Naive thymus-derived CD4-positive, alpha-beta T cell (primary cell): ENCODE results near the gene NNT. TPM values are rescaled to one million over a fixed set of nuclear protein-coding genes. Genes with fewer than 3 reads are reported as not detected.
"Not testable (repeated sequence)": the region's sequence is repeated elsewhere in the genome, so short reads cannot be mapped to it uniquely, and the experiment has no call there.

ENCODE experiments used
- ATAC-seq: fragments of 150-1000 bp; cut with Tn5 transposase; 2 replicates; pipeline ENCODE4 v1.10.0; 2021; ENCODE audit warnings: mild to moderate bottlenecking, moderate library complexity
- CTCF ChIA-PET: fragments of 350-600 bp; sonication (Branson Sonifier 250); formaldehyde crosslinking; loops from one replicate; lab custom pipeline; 2021; ENCODE audit warnings: antibody characterized with exemption; lab: Charles Lee
- POLR2A ChIA-PET: fragments of 350-600 bp; sonication (Branson Sonifier 250); formaldehyde crosslinking; loops from one replicate; lab custom pipeline; 2021; ENCODE audit warnings: antibody characterized with exemption, inconsistent platforms; lab: Charles Lee
- DNase-seq, 9 donors: peaks; one replicate each; pipeline versions ENCODE4 v3.0.0 to v3.0.0-alpha.2; 2020 to 2022; ENCODE audit warnings: mixed read lengths in 1 of 9
- H3K27ac ChIP-seq: one replicate; pipeline ENCODE4 v1.7.0; 2013; ENCODE audit warnings: mild to moderate bottlenecking, low read depth, low read length, moderate library complexity
- H3K27me3 ChIP-seq, 2 donors: one replicate each; pipeline ENCODE4 v1.7.0; 2013; ENCODE audit warnings: low read length in 2 of 2, mild to moderate bottlenecking in 2 of 2, moderate library complexity in 2 of 2; ENCODE audit not compliant: control insufficient read depth in 2 of 2, insufficient read depth in 2 of 2
- H3K36me3 ChIP-seq, 3 experiments: 1 replicate in 2 of 3; 2 replicates in 1 of 3; pipeline ENCODE4 v1.7.0; 2013; ENCODE audit warnings: low read length in 3 of 3, mild to moderate bottlenecking in 3 of 3, moderate library complexity in 1 of 3; ENCODE audit not compliant: insufficient read depth in 3 of 3, control insufficient read depth in 2 of 3
- H3K4me1 ChIP-seq, 2 donors: one replicate each; pipeline ENCODE4 v1.7.0; 2013; ENCODE audit warnings: low read length in 2 of 2, mild to moderate bottlenecking in 2 of 2, moderate library complexity in 1 of 2; ENCODE audit not compliant: control insufficient read depth in 2 of 2, insufficient read depth in 2 of 2
- H3K4me3 ChIP-seq: 2 replicates; pipeline ENCODE4 v1.7.0; 2013; ENCODE audit warnings: mild to moderate bottlenecking, low read length
- H3K9me3 ChIP-seq, 3 experiments: 1 replicate in 2 of 3; 2 replicates in 1 of 3; pipeline ENCODE4 v1.7.0; 2013; ENCODE audit warnings: low read length in 3 of 3; ENCODE audit not compliant: control insufficient read depth in 2 of 3
- H3K27ac Mint-ChIP-seq, 9 donors: one replicate each; pipeline ENCODE4 v1.8.0; 2020 to 2022; ENCODE audit warnings: mixed read lengths in 9 of 9, mild to moderate bottlenecking in 8 of 9, moderate library complexity in 5 of 9, inconsistent platforms in 2 of 9
- H3K27me3 Mint-ChIP-seq, 5 donors: one replicate each; pipeline ENCODE4 v1.8.0; 2021 to 2022; ENCODE audit warnings: mixed read lengths in 5 of 5, mild to moderate bottlenecking in 1 of 5
- H3K36me3 Mint-ChIP-seq, 5 donors: one replicate each; pipeline ENCODE4 v1.8.0; 2020 to 2022; ENCODE audit warnings: mixed read lengths in 5 of 5, mild to moderate bottlenecking in 3 of 5, inconsistent platforms in 1 of 5
- H3K4me1 Mint-ChIP-seq, 7 donors: one replicate each; pipeline ENCODE4 v1.8.0; 2020 to 2022; ENCODE audit warnings: mixed read lengths in 7 of 7, mild to moderate bottlenecking in 3 of 7, inconsistent platforms in 1 of 7
- H3K4me3 Mint-ChIP-seq, 10 donors: one replicate each; pipeline ENCODE4 v1.8.0; 2020 to 2022; ENCODE audit warnings: mild to moderate bottlenecking in 10 of 10, mixed read lengths in 10 of 10, moderate library complexity in 6 of 10, inconsistent platforms in 2 of 10
- H3K9me3 Mint-ChIP-seq, 11 donors: one replicate each; pipeline ENCODE4 v1.8.0; 2020 to 2022; ENCODE audit warnings: mixed read lengths in 11 of 11, mild to moderate bottlenecking in 4 of 11, inconsistent platforms in 1 of 11, moderate library complexity in 1 of 11
- intact Hi-C, 2 donors: fragments of 100-400 bp; cut with micrococcal nuclease; formaldehyde crosslinking; loops; one replicate each; pipeline ENCODE4 v1.15.1; 2023
- polyA plus RNA-seq, 2 donors: library from polyadenylated mRNA; unstranded; fragments of 300-500 nt; fragmentation: Illumina TruSeq; gene quantifications; one replicate each; pipeline ENCODE4 v1.2.3, GENCODE V29; 2021
- total RNA-seq, 6 experiments: library from RNA in 5 of 6; stranded (reverse) in 5 of 6; gene quantifications; 1 replicate in 5 of 6; 2 replicates in 1 of 6; pipeline ENCODE4 v1.2.3 and lab custom pipeline; 2021 to 2026

The NNT gene
- total and polyA plus RNA-seq, 7 experiments from 2014 or later, result 42.5 to 73.5 (median 48.8) TPM

DNA sequence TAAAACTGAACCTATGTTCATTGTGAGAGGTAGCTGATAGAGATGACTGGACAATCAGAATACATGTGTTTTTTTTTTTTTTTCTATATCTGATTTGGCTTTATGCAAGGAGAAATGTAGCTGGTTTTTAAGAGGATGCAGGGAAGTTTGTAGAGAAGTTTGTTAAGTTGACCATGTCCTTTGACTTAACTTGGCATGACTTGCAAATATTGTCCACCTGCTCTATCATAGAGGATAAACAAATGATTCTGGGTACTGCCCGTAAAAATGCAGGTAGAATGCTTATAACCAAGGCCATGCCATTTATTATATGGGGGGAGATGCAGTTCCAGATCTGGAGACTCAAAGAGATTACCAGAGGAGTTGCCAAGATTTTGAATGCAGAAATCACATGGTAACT is 13.7 kb upstream of the NNT start:
- ChIA-PET CTCF (no interaction called here), POLR2A (no interaction called here)
- Histone ChIP-seq H3K4me3 (no peak overlapping the region), H3K36me3 (no peaks in the 10 kb centered on the region), H3K4me1 (no peaks in the 10 kb centered on the region), H3K27me3 (no peaks in the 10 kb centered on the region), H3K9me3 (no peaks in the 10 kb centered on the region), H3K27ac (no peak overlapping the region)
- Mint-ChIP-seq H3K4me3 (no peak overlapping the region), H3K27me3 (no peaks in the 10 kb centered on the region), H3K9me3 (no peaks in the 10 kb centered on the region), H3K27ac (no peak overlapping the region), H3K4me1 (peaks cover 0 to 7% (median 0%) of the 10 kb centered on the region in 7 donors), H3K36me3 (peaks cover 4 to 28% (median 11%) of the 10 kb centered on the region in 5 donors)
- DNase-seq (no peak), ATAC-seq (no peak)
- intact Hi-C loops, result no loop called here

DNA sequence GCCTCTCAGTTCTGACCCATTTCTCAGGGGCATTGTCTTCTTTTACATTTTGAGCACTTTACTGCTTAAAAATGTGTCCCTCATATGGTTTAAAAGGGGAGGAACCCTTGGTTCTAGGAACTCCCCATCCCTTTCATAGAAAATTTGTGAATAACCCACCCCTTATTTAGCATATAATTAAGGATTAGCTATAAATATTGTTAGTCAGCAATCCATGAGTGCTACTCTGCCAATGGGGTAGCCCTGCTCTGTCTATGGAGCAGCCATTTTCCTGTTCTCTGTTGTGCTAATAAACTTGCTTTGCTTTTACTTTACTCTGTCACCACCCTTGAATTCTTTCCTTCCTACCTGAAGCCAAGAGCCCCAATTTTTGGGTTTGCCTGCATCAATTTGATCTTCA is 12.3 kb upstream of the NNT start:
- Histone ChIP-seq H3K9me3 (no peaks in the 10 kb centered on the region), H3K4me1 (no peaks in the 10 kb centered on the region), H3K36me3 (no peaks in the 10 kb centered on the region), H3K27me3 (no peaks in the 10 kb centered on the region), H3K4me3 (no peak overlapping the region), H3K27ac (no peak overlapping the region)
- POLR2A ChIA-PET, result interaction anchor here (1.0 kb wide), 1 partner anchor 12 kb away, joined by 3 read pairs; the partner anchor contains the start of gene NNT
- Mint-ChIP-seq H3K9me3 (no peaks in the 10 kb centered on the region), H3K36me3 (peaks cover 4 to 25% (median 11%) of the 10 kb centered on the region in 5 donors), H3K27ac (peak overlapping the region in 1 of 9 donors; percentile 41), H3K27me3 (no peaks in the 10 kb centered on the region), H3K4me1 (peaks cover 0 to 7% (median 0%) of the 10 kb centered on the region in 7 donors), H3K4me3 (no peak overlapping the region)
- CTCF ChIA-PET, result interaction anchor here (0.6 kb wide), 1 partner anchor 119 kb away, joined by 3 read pairs; no protein-coding TSS in a partner anchor
- intact Hi-C loops, result no loop called here
- no peak for DNase-seq
- no peak for ATAC-seq

DNA sequence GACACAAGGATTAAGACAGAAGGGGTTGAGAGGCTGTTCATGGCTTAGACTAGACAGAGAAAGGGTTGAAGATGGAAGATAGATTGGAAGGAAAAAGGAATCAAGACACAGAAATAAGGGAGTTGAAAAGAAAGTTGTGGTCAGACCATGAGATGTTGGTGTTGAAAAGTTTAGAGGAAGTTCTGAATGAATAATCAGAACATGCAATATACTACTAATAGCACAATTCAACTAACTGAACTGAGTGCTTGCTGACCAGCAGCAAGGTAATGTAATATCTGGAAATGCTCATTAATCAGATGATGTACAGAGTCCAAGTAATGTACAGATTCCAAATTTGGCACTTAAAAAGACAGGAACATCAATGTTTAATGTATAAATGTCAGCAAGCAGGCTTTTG is 10.6 kb upstream of the NNT start:
- no peak for ATAC-seq
- Histone ChIP-seq H3K27me3 (no peaks in the 10 kb centered on the region), H3K36me3 (no peaks in the 10 kb centered on the region), H3K4me1 (no peaks in the 10 kb centered on the region), H3K9me3 (no peaks in the 10 kb centered on the region), H3K4me3 (no peak overlapping the region), H3K27ac (no peak overlapping the region)
- Mint-ChIP-seq H3K9me3 (no peaks in the 10 kb centered on the region), H3K4me1 (peaks cover 0 to 9% (median 0%) of the 10 kb centered on the region in 7 donors), H3K27me3 (no peaks in the 10 kb centered on the region), H3K4me3 (no peak overlapping the region), H3K27ac (no peak overlapping the region), H3K36me3 (peaks cover 4 to 18% (median 13%) of the 10 kb centered on the region in 5 donors)
- CTCF ChIA-PET, result no interaction called here
- no peak for DNase-seq
- POLR2A ChIA-PET, result no interaction called here
- intact Hi-C loops, result no loop called here

DNA sequence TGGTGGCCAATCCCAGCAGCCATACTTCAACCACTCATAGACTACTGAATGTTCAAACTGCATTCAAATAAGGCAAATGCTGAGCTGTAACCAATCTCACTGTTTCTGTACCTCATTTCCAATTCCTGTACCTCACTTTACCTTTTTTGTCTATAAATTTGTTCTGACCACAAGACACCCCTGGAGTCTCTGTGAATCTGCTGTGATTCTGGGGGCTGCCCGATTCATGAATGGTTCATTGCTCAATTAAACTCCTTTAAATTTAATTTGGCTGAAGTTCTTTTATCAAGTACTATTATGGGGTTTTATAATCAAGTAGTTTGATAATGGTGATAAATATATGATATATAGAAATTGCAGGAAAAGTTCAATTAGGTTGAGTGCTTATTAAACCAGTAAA is 4.1 kb upstream of the NNT start:
- H3K4me1 ChIP-seq, intact Hi-C loops, H3K9me3 ChIP-seq, CTCF ChIA-PET, H3K27ac Mint-ChIP-seq, H3K9me3 Mint-ChIP-seq, POLR2A ChIA-PET, ATAC-seq, H3K27me3 Mint-ChIP-seq, H3K4me3 ChIP-seq, H3K27me3 ChIP-seq, DNase-seq, H3K36me3 ChIP-seq, H3K27ac ChIP-seq: not testable (repeated sequence)
- peaks cover 21 to 42% (median 34%) of the 10 kb centered on the region in 7 donors for H3K4me1 Mint-ChIP-seq
- peaks cover 5 to 16% (median 8%) of the 10 kb centered on the region in 5 donors for H3K36me3 Mint-ChIP-seq
- peak overlapping the region in 1 of 10 donors; percentile 72 for H3K4me3 Mint-ChIP-seq

DNA sequence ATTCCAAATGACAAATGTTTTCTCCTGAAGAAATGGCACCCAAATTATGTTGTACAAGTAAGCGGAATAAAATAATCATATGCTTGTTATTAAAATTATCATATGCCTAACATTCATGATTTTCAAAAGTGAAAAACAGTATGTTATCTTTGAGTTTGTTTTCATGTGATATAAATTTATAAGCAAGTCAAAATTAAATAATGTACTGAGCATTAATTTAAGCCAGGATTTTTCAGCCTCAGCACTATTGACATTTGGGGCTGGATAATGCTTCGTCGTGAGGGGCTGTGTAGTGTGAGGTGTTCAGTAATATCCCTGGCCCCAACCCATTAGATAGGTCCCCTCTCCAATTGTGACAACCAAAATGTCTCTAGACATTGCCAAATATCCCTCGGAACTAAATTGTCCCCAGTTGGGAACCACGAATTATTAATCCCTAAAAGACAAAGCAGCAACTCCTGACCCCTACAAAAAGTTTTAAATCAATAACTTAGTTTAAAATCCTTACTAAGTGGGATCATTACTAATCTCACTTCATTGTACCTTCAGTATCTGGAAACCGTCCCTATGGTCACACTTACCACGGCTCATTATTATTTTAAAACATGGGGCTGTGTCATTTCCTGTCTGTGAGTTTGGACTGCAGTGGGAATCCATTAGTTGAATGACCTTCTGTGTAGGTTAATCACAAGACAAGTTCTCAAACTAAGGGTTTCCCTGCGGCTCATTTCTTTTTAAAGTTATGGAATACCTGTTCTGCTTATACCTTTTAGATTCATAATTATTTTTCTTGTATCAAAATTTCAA is 1.3 kb upstream of the NNT start:
- peaks cover 27 to 66% (median 55%) of the 10 kb centered on the region in 7 donors for H3K4me1 Mint-ChIP-seq
- H3K36me3 Mint-ChIP-seq, result peaks cover 5 to 29% (median 19%) of the 10 kb centered on the region in 5 donors
- intact Hi-C loops, result loop anchor here (1.0 to 10.0 kb wide), 12 partner anchors 205 to 1731 kb away; partner anchors contain the start of genes ZNF131 (in 2 of the 2), ANXA2R (in 1 of the 2), FBXO4 (in 1 of the 2) and HMGCS1 (in 1 of the 2)
- DNase-seq (no peak), ATAC-seq (no peak)
- peak overlapping the region; percentile 78 for H3K4me3 ChIP-seq
- H3K4me1 ChIP-seq, result peaks cover 6 to 14% of the 10 kb centered on the region in 2 donors
- H3K36me3 ChIP-seq, result peaks cover 0 to 4% (median 0%) of the 10 kb centered on the region in 3 experiments
- H3K27me3 Mint-ChIP-seq, result no peaks in the 10 kb centered on the region
- peak overlapping the region; percentile 90 to 99 (median 94) for H3K4me3 Mint-ChIP-seq
- ChIA-PET CTCF (interaction anchor here (1.5 to 2.4 kb wide), 2 partner anchors 30 to 118 kb away, joined by 6 to 9 read pairs; partner anchors contain the start of gene TMEM267), POLR2A (interaction anchor here (1.1 to 5.1 kb wide), 5 partner anchors 44 to 536 kb away, joined by 3 to 73 read pairs (median 18); partner anchors contain the start of gene TMEM267)
- peak overlapping the region in 8 of 9 donors; percentile 73 to 98 (median 94) for H3K27ac Mint-ChIP-seq
- peak overlapping the region; percentile 87 for H3K27ac ChIP-seq
- H3K27me3 ChIP-seq, result no peaks in the 10 kb centered on the region
- no peaks in the 10 kb centered on the region for H3K9me3 ChIP-seq
- peaks cover 0 to 3% (median 0%) of the 10 kb centered on the region in 11 donors for H3K9me3 Mint-ChIP-seq

DNA sequence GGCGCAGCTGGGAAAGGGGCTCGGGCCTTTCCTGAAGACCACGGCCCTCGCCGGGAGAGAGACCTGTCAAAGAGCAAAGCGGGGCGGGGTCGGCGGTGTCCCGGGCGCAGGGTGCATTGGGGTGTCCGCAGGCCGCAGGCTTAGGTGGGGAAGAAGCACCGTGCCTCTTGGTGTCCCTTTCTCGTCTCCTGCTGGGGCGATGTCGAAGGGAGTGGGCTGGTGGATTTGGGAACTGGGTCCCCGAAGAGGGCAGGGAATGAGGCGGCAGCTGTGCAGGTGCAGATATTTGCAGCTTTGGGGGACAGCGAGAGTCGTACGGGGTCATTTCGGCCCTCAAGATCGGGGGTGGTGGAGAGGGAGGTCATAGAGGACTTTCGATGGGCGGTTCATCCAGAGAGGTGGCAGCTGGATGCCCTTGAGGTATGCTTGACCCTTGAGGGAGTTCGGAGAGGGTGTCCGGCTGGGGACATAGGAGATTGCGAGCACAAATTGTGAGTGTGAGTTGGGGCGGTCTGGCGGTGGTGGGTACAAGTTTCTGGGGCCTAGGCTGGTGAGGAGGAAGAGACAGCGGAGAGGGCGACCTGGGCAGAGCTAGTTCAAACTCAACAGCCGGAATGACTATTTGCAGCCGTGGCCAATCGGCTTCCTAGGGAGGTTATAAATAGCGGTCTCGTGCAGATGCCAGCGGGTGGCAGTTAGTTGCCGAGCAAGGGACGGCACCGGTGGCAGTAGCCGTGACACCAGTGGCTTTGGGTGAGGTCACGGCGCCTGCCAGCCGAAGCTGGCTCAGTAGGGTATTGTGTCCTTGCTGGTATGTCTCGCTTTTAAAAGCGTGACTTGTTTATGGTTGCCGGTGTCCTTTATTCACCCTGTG is 601 bp downstream of the NNT start:
- intact Hi-C loops, result loop anchor here (1.0 to 10.0 kb wide), 17 partner anchors 47 to 1733 kb away; partner anchors contain the start of genes C5orf34 (in 2 of the 2), HMGCS1 (in 2 of the 2), ZNF131 (in 2 of the 2) and FBXO4 (in 1 of the 2)
- H3K4me3 ChIP-seq, result peak overlapping the region; percentile 78
- peak; percentile 37 to 72 (median 61) for DNase-seq
- Mint-ChIP-seq H3K4me1 (peaks cover 23 to 73% (median 61%) of the 10 kb centered on the region in 7 donors), H3K4me3 (peak overlapping the region; percentile 90 to 99 (median 94)), H3K27me3 (no peaks in the 10 kb centered on the region), H3K36me3 (peaks cover 0 to 30% (median 14%) of the 10 kb centered on the region in 5 donors), H3K27ac (peak overlapping the region; percentile 86 to 96 (median 92)), H3K9me3 (peaks cover 0 to 3% (median 0%) of the 10 kb centered on the region in 11 donors)
- peaks cover 6 to 14% of the 10 kb centered on the region in 2 donors for H3K4me1 ChIP-seq
- ChIA-PET POLR2A (interaction anchor here (0.6 to 5.1 kb wide), 18 partner anchors 8 to 595 kb away, joined by 3 to 73 read pairs (median 3); partner anchors contain the start of genes TMEM267 and ZNF131), CTCF (interaction anchor here (0.6 to 2.4 kb wide), 6 partner anchors 28 to 493 kb away, joined by 3 to 9 read pairs (median 4); partner anchors contain the start of gene TMEM267)
- H3K27ac ChIP-seq, result peak overlapping the region; percentile 87
- ATAC-seq, result peak; percentile 79
- no peaks in the 10 kb centered on the region for H3K27me3 ChIP-seq
- H3K9me3 ChIP-seq, result no peaks in the 10 kb centered on the region
- H3K36me3 ChIP-seq, result peaks cover 0 to 4% (median 0%) of the 10 kb centered on the region in 3 experiments
